Stimulated activated naive CD4-positive, alpha-beta T cell treated with Interleukin-2 at 50 U/mL for 16 hours (primary cell): ENCODE data around the gene MYB.

Source experiments
- DNase-seq: peaks from one replicate; lab custom pipeline; 2025; lab: John Stamatoyannopoulos, UW

MYB gene

GRCh38 chr6:135251498-135252441 lies 70.7 kb downstream of the MYB start:
- DNase-seq: no peak

GRCh38 chr6:135254471-135254870 lies 73.4 kb downstream of the MYB start:
- no peak for DNase-seq

- DNase-seq: no peak
Measured at GRCh38 chr6:135256866-135257265, 75.8 kb downstream of the MYB start.

DNA sequence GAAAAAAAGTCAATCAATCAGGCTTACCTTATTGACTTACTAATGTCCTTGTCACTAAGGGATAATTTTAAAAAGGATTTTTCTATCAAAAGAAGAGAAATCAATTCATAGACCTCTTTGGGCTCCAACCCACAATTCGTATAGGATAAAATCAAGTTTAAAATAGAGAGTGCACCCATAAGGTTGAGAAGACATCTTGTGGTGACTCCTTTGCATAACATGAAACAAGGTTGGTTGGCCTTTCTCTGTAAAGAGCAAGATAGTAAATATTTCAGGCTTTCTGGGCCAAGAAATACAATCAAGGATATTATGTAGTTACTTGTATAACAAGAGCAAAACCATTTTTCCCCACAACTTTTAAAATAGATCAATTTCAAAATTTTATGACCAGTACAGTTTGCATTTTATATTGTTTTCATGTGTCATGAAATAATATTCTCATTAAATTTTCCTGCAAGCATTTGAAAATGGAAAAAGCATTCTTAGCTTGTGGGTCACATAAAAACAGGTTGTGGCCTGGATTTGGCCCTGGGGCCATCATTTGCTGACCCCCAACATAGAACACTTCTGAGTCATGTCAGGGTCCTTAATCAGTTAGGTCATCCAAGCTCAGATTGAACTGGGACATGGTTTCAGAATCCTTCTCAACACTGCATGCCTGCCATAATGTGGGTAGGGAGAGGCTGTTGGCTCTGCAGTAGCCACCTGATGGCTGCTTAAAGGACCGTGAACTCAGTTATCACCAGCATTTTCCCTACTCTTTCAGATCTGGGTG lies 76.7 kb downstream of the MYB start:
- no peak for DNase-seq

DNA sequence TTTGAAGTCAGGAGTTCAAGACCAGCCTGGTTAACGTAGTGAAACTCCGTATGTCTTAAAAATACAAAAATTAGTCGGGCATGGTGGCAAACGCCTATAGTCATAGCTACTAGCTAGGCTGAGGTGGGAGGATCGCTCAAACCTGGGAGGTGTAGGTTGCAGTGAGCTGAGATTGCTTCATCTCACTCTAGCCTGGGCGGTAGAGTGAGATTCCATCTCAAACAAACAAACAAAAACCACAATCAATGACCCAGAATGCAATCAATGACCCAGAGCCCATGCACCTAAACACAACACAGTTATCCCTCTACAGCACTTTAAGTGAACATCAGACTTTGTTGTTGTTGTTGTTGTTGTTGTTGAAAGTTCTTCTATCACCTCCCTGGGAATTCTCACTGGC lies 77.9 kb downstream of the MYB start:
- no peak for DNase-seq

GRCh38 chr6:135260612-135261011 lies 79.5 kb downstream of the MYB start:
- no peak for DNase-seq

DNA sequence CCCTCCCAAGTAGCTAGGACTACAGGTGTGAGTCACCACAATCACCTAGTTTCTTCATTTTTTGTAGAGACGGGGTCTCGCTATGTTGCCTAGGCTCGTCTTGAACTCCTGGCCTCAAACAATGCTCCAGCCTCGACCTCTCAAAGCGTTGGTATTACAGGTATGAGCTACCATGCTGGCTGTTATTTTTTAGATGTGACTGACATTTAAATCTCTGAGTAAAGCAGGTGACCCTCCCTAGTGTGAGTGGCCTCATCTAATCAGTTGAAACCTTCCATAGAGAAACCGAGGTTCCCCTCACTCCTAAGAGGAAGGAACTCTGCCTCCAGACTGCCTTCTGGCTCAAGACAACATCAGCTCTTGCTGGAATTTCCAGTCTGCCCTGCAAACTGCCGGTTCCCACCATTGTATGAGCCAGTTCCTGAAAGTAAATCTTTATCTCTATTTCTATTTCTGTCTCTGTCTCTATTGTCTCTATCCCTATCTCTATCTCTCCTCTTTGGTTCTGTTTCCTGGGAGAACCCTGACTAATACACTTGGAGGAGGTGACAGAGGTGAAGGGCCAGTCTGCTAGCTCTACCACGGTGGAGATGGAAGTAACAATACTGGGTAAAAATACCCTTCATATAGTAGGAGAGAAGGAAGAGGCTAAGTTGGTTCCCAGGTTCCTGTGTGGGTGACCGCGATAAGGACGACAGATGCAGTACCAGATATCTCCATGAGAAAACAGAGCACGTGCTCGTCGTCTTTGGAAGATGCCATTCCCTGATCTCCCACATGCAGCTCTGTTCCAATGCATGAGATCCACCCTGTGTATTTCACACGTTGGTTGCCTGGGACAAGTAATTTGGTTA lies 81.0 kb downstream of the MYB start:
- DNase-seq: no peak

DNA sequence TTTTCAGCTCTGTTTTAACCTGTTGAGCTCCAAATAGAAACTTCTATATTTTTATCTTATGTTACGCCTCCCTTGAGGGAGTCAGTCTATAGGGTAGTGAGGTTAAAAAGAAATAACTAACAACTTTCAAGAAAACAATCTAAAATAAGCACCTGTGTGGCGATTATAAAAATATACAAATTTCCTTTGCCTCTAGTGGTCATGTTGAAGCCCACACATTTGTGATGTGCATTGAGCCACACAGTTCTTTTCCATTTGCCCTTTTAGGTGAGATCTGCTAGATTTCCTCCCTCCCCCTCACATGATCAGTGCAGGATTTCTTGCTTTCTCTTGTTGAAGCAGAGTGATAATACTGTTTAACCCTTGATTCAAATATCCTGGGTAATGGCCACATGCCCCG lies 84.2 kb downstream of the MYB start:
- no peak for DNase-seq

DNA sequence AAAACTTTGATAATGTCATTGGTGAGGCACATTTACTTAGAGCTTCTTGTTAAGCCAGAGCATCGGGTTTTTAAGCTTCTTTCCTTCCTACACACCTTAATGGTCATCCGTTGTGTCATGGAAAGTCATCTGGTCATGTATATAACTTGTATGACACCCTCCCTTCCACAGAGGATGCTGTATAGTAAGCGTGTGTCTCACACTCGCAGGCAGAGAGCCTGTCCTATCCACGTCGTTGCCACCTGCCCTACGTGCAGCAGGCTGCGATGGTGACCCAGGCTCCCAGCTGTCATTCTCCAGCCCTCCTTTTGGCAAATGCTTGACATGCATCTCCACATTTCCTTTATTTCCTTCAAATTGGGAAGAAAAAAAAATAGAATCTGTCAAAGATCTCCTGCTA lies 85.6 kb downstream of the MYB start:
- no peak for DNase-seq

- no peak for DNase-seq
Measured at GRCh38 chr6:135267085-135267484, 86.0 kb downstream of the MYB start.

- DNase-seq: no peak
Measured at GRCh38 chr6:135268263-135268662, 87.2 kb downstream of the MYB start.

DNA sequence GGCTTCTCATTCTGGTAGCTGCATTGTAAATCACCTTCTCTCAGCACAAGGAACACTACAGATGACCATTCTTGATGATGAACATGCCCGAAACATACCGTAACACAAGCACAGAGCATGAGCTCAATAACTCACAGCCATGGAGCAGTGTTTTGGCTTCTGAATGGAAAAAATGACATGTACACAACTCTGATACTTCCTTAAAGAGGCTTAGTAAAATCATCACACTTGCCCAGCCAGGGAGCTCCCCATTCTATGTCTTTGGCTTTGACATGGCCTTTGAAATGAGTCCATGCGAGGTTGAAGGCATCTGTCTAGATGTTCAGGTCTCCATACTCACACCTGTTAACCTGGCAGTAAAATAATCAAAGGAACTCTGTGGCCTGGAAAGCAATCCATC lies 87.6 kb downstream of the MYB start:
- DNase-seq: no peak
